ENCODE data around the gene SNURF.
A peak's percentile ranks its signal among the peaks of the same experiment; 100 is the strongest.
"Not testable (repeated sequence)": the region's sequence is repeated elsewhere in the genome, so short reads cannot be mapped to it uniquely, and the experiment has no call there.

Gene SNURF

GRCh38 chr15:24933716-24934115, 21.1 kb upstream of the SNURF start:
- no peak for TF ChIP-seq ZFX (IDR thresholded peaks at IDR 0.05; ENCODE audit: borderline replicate concordance)
- TF ChIP-seq CTCF (IDR thresholded peaks at IDR 0.05), result no peak
- no peak overlapping the region for H3K27ac ChIP-seq

- H3K27ac ChIP-seq, result not testable (repeated sequence)
These were observed 16.6 kb upstream of the SNURF start for GRCh38 chr15:24938224-24938623.

GRCh38 chr15:24940236-24940635, 14.6 kb upstream of the SNURF start:
- H3K27ac ChIP-seq, result no peak overlapping the region
- TF ChIP-seq CTCF (IDR thresholded peaks at IDR 0.05), result no peak
- TF ChIP-seq ZFX (IDR thresholded peaks at IDR 0.05; ENCODE audit: borderline replicate concordance), result no peak

DNA sequence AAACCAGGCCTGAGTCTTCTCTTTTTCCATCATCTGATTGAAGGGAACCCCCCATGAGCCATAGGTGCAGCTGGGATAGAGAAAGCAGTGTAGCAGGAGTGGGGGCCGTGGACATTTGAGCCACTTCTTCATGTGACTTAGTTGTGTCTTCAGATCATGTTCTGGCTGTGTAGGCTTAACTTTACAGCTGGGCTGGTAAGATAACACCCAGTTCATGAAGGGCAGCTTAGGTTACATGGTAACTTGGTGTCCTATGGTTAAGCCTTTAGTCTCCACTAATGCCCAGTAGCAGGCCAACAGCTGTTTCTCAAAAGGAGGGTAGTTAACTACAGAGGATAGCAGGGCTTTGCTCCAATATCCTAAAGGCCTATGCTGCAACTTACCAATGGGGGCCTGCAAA, 11.4 kb upstream of the SNURF start:
- no peak overlapping the region for H3K27ac ChIP-seq
- TF ChIP-seq ZFX (IDR thresholded peaks at IDR 0.05; ENCODE audit: borderline replicate concordance) (no peak), CTCF (IDR thresholded peaks at IDR 0.05) (no peak)

DNA sequence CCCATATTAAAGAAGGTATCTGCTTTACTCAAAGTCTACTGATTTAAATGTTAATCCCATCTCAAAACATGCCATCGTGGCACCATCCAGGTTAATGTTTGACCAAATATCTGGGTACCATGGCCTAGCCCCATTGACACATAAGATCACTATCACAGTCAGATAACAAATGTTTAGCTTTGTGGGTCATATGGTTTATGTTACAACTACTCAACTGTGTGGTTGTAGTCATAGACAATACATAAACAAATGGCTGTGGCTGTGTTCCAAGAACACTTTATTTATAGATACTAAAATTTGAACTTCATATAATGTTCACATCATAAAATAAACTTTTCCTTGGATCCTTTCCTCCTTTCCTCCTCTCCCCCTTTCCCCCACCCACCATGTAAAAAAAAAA, 9.8 kb upstream of the SNURF start:
- H3K27ac ChIP-seq, result no peak overlapping the region; the same call in 1 of the 2 replicates
- TF ChIP-seq ZFX (IDR thresholded peaks at IDR 0.05; ENCODE audit: borderline replicate concordance) (no peak), CTCF (IDR thresholded peaks at IDR 0.05) (no peak)

DNA sequence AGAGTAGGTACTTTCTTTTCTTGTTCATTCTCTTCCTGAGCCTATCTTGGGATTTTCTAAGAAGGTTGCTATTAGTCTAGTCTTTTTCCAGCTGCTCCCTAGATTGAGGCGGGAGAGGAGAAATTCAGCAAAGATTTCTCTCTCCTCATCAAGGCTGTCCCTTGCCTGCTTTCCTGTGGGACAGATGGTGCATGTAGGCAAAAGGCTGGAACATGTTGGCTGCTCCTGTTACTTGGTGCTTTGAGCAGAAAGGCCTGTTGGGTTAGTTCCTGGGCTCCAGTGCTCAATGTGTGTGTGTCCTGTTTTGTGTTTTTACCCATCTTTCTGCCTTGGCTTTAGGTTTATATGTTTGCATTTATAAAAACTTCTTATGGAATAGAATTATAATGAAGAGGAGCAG, 9.1 kb upstream of the SNURF start:
- peak overlapping the region; percentile 35; the same call in 1 of the 2 replicates for H3K27ac ChIP-seq
- no peak for TF ChIP-seq ZFX (IDR thresholded peaks at IDR 0.05; ENCODE audit: borderline replicate concordance)
- no peak for TF ChIP-seq CTCF (IDR thresholded peaks at IDR 0.05)

DNA sequence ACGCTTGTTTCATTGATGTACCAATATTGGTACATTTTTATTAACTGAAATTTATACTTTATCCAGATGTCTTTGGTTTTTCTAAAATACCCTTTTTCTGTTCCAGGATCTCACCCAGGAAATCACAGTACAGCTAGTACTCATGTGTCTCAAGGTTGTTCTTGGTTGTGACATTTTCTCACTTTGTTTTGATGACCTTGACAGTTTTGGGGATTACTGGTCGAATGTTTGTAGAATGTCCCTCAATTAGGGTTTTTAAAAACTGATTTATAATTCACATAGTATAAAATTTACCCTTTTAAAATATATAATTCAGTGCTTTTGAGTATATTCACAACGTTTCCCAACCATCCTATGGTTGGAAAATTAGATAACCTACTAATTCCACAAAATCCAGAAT, 6.3 kb upstream of the SNURF start:
- no peak overlapping the region for H3K27ac ChIP-seq
- TF ChIP-seq ZFX (IDR thresholded peaks at IDR 0.05; ENCODE audit: borderline replicate concordance) (no peak), CTCF (IDR thresholded peaks at IDR 0.05) (no peak)

DNA sequence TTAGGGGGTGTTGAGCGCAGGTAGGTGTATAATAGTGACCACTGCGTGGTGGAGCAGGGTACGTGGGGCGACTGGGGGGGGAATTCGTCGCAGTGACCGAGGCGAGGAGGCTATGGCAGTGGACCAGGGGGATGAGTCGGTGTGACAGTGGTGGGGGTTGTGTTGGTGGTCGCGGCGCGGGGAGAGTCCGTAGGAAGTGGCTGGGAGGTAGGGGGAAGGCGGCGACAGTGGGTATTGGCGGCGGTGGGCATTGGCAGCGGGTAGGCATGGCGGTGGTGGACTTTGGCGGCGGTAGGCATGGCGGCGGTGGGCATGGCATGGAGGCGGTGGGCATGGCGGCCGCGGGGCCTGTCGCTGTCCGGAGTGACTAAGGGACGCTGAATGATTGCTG, 739 bp downstream of the SNURF start:
- peak overlapping the region; percentile 86 for H3K27ac ChIP-seq
- TF ChIP-seq CTCF (IDR thresholded peaks at IDR 0.05), result no peak
- TF ChIP-seq ZFX (IDR thresholded peaks at IDR 0.05; ENCODE audit: borderline replicate concordance), result no peak

All from 22Rv1 (cell line).